CD4-positive, alpha-beta T cell treated with Interleukin-1 beta for 1 hour (primary cell): ENCODE measurements around the gene PISD.
"Not testable (repeated sequence)": the region's sequence is repeated elsewhere in the genome, so short reads cannot be mapped to it uniquely, and the experiment has no call there.

Experiments
- DNase-seq, 2 donors: peaks; one replicate each; pipeline ENCODE4 v3.0.0-alpha.2; 2020 to 2022

Gene PISD

DNA sequence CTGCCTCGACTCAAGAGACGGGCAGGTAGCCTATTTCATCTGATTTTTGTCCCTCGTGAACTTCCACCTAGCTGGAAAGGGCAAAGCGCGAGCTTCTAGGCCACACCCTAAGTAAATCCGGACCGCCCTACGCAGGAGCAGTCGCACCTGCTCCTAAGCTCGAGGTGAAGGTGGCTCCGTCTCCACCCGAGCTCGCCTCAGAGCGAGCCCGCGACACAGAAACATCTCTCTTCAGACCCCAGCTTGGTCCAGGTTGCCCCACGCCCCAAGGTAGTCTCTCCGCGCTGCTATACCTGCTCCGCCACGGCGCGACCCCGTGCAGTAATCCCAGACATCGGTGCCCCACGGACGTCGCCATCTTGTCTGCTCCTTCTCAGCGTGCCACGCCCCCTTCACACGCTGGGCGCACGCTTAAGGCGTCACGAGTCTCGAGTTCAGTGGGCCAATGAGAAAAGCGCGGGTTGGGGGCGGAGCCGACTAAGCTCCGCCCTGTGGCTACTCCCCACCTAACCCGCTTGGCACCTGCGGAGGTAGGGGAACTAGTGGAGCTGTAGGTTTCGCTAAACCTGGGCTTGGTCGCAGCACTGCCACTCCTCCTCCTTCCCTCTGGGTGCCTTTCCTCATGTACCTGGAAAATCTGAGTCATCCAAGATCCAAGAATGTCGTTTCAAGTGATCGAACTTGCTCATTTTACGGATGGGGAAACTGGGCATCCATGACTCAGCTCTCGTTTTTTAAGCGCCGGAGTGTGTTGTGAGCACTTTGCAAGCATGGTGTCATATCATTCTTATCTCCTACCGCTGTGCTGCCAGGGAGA lies at the start of gene PISD:
Gene PISD, minus strand, starts transcription at position 365 of the 817 bp plus-strand sequence. Its CDS starts 7 bp downstream, at position 358.
- peak; percentile 96 to 97 for DNase-seq

DNA sequence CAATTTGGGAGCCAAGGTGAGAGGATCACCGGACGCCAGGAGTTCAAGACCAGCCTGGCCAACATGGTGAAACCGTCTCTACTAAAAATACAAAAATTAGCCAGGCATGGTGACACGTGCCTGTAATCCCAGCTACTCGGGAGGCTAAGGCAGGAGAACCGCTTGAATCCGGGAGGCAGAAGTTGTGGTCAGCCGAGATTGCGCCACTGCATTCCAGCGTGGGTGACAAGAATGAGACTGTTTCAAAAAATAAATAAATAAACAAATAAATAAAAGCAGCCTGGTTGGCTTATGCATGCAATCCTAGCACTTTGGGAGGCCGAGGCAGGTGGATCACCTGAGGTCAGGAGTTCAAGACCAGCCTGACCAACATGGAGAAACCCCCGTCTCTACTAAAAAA lies 49.2 kb upstream of the PISD start:
- not testable (repeated sequence) for DNase-seq

DNA sequence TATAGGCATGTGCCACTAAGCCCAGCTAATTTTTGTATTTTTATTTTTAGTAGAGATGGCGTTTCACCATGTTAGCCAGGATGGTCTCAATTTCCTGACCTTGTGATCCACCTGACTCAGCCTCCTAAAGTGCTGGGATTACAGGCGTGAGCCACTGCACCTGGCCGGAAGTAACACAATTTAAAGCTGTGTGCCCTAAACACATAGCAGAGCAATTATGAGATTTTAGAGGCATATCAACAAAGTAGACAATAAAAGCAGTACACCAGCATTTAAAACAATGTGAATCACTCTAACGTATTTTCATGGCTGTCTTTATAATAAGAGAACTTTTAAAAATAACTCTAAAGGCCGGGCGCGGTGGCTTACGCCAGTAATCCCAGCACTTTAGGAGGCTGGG lies 45.5 kb upstream of the PISD start:
- DNase-seq: no peak

DNA sequence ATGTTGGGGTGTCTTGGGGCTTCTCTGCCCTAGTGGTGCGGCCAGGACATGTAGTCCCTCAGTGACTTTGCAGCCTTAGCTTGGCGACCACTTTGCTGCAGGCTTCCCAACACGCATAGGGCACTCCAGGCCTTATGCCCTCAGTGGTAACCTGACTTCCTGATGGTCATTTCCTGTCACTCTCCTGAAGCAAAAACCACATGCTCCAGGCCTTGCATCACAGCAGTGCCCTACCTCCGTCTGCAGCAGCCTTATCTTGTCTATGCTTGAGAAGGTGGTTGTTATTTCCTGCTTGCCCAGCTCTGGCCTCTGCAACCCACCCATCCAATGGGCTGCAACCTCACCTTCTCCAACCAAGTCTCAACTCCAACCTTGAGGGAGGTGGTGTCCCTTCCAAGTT lies 33.4 kb upstream of the PISD start:
- DNase-seq: no peak

DNA sequence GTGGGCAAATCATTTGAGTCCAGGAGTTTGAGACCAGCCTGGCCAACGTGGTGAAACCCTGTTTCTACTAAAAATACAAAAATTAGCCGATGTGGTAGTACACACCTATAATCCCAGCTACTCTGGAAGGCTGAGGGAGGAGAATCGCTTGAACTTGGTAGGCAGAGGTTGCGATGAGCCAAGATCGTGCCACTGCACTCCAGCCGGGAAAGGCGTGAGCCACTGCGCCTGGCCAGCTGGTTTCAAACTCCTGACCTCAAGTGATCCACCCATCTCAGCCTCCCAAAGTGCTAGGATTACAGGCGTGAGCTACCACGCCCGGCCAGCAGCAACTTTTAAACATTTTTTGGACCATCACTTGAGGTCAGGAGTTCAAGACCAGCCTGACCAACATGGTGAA lies 32.0 kb upstream of the PISD start:
- DNase-seq: not testable (repeated sequence)

DNA sequence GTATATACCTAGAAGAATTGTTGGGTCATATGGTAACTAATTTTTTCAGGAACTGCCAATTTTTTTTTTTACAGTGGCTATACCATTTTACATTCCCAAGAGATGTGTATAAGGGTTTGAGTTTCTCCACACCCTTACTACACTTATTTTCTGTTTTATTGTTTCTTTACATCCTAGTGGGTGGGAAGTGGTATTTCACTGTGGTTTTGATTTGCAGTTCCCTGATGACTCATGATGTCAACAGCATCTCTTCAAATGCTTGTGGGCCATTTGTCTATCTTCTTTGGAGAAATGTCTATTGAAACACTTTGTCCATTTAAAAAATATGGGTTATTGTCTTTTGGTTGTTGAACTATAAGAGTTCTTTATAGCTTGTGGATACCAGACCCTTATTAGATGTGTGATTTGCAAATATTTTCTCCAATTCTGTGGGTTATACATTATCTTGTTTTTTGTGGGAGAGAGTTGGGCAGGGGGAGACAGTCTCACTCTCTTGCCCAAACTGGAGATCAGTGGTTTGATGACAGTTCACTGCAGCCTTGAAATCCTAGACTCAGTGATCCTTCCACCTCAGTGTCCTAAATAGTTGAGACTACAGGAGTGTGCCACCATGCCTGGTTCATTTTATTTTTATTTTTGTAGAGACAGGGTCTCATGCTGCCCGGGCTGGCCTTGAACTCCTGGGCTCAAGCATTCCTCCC lies 30.3 kb upstream of the PISD start:
- DNase-seq: peak in 1 of 2 donors; percentile 19

DNA sequence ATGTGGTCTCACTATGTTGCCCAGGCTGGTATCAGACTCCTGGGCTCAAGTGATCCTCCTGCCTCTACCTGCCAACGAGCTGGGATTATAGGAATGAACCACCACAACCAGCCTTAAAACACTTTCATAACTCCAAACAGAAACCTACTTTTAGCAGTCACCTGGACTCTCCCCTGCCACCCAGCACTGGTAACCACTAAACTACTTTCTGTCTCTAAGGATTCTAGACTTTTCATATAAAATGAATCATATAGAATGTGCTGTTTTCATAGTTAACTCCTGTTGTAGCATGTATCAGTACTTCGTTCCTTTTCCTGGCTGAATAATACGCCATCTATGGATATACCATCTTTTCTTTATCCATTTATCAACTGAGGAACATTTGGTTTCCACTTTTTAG lies 29.4 kb upstream of the PISD start:
- DNase-seq: no peak

DNA sequence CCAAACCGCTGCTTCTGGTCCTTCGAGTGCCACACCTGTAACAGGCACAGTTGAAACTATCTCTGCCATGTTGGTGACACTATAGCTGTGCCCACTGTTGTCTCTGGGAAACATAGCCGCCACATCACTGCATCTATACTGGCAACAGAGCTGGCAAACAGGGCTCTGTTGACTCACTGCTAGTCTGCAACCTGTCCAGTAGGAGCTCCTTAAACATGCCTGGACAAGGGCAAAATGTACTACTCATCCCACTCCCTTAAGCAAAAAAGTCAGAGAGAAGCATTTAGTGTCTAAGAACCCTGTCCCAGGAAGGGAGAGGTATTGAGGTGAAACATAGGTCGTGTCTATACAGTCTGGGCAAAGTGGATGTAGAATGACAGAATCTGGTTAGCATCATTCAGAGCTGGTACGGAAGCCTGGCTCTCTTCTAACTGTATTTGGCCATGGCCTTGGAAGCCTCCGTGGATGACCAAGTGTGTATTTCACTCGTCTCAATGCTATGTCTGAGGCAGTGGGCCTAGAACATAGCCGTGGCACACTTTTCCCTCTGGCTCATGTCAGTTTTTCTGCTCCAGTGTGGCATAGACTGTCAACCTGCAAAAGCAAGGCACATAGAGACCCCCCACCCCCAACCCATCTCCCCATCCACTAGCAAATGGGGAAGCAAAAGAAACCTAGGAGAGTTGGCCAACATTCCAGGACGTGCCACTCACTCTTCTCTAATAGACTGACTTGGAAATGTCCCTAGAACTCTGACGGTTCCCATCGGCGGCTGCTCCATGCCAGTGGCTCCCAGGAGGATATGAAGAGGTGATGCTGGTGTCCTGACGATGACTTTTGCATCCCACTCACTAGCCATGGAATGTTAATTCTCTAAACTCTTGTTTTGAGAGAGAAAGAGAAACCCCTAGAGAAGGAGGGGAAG lies 21.4 kb upstream of the PISD start:
- no peak for DNase-seq

DNA sequence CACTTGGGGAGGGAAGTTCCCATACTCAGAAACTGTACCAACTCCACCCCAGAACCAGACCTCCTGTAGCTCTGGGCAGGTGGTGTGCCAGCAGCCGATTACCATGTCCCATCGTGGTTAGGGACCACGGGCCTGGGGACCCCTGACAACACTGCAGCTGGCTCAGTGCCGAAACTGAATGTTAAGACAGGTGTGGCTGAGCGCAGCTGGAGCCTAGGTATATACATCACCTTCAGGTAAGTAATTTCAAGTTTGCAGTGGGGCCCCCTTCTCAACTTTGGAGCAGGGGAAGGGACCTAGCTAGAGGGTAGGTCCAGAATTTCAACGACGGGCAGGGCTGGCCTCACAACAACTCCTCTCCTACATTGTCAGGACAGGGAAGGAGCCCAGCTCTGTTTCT lies 20.7 kb upstream of the PISD start:
- no peak for DNase-seq

DNA sequence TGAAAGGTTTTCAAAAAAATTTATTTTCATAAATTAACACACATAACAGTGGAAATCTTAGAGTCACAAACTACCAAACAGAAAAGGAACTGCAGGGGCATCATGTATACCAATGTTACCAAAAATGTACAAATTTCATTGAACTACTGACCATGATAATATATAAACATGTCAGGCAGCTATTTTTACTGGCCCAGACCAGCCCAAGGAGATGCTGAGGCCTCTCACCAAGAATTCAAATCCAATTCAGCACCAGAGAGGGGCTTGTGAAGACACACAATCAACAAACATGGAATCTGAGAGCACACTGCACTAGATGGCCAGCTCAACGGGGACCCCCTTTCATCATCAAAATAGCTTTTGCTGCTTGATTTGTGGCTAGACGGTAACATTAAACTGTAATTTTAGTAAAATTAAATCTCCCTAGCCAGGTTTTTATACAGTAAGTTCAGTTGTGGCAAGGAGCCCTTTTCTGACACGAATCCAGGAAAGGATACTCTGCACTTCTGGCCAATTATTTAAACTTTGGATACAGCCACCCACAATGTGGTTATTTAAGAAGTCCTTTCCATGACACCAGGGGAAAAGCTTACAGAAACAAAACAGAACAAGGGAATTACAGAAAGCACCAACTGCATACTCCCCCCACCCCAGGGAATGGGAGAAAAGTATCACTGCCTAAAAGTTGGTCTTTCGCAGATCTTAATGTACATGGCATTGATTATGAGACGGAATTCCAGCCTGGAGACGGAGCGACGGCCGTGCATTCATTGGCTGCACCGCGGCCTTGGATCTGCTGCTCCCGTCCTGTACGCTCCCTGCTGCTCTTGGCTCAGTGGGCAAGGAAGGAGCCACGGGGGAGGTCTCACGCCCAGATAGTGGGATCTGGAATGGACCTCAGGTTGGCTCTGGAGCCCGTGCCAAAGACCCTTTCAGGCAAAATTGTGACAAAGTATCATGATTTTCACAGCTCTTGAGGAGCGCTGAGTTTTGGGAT lies 19.6 kb upstream of the PISD start:
- DNase-seq: no peak

DNA sequence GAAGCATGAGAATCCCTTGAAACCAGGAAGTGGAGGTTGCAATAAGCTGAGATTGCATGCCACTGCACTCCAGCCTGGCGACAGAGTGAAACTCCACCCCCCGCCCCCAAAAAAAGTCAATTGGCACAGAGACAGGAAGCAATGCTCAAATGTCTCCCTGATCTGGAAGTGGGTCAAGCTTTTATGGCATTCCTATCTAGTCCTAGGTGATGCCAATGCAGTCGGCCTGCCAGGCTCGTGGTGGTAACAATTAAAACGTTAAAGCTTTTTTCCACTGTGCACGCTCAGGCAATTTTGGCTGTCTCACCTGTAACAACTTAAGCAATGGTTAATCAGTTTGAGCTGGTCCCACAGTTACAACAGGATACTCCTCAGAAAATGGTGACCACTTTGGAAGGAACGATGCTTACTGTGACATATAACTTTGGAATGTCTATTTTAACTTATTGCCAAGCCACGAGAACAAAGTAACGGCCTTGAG lies 18.9 kb upstream of the PISD start:
- DNase-seq: no peak

DNA sequence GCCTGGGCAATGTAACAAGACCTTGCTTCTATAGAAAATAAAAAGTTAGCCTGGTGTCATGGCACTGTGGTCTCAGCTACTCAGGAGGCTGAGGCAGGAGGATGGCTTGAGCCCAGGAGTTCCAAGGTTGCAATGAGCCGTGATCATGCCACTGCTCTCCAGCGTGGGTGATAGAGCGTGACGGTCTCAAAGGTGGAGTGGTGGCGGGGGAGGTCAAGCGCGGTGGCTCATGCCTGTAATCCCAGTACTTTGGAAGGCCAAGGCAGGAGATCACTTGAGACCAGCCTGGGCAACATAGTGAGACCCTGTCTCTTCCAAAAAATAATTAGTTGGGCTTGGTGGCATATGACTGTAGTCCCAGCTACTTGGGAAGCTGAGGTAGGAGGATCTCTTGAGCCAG lies 16.7 kb upstream of the PISD start:
- no peak for DNase-seq

DNA sequence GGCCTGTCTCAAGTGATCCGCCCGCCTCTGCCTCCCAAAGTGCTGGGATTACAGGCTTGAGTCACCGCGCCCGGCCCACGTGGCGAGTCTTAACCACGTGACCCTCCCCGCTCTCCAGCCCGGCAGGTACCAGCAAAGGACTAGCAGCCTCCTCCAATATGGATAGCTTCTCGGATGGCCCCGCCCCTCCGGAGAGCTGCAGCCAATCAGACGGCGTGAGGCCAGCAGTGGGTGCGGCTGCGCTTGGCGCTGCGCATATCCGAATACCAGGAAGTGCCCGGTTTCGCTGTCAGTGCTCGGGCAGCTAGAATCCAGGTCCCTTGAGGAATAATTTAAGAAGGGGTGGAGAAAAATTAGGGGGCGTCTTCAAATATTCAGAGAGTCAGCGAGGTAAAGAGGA lies 14.7 kb upstream of the PISD start:
- DNase-seq: peak; percentile 96

DNA sequence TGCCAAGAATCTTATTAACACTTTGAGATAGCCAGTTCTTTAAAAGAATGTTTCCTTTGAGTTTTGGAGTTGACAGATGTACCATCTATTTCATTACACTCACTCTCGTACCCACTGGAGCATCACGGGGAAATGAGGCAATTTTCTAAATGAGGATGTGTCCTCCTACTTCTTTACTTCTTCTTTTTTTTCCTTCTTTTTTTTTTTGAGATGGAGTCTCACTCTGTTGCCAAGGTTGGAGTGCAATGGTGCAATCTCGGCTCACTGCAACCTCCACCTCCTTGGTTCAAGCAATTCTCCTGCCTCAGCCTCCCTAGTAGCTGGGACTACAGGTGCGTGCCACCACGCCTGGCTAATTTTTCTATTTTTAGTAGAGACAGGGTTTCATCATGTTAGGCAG lies 12.2 kb upstream of the PISD start:
- DNase-seq: peak in 1 of 2 donors; percentile 17

DNA sequence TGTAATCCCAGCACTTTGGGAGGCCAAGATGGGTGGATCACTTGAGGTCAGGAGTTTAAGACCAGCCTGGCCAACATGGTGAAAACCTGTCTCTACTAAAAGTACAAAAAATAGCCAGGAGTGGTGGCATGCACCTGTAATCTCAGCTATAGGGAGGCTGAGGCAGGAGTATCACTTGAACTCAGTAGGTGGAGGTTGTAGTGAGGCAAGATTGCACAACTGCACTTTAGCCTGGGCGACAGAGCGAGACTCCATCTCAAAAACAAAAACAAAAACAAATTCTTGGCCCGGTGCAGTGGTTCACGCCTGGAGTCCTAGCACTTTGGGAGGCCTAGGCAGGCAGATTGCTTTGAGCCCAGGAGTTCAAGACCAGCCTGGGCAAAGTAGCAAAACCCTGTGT lies 6.8 kb upstream of the PISD start:
- not testable (repeated sequence) for DNase-seq

DNA sequence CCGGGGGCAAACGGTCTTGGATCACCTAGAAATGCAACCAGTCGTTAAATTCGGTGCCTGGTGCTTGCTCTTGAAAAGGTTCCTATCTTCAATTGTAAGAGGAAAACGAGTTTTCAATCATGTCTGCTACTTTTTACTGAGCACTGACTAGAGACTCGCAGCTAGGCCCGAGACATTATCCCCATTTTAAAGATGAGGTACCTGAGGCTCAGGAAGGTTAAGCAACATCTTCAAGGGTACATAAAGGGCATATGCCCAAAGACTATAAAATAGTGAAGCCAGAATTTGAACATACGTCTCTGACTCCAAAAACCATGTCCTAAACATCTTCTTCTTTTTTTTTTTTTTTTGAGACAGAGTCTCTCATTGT lies 638 bp upstream of the PISD start:
- no peak for DNase-seq

DNA sequence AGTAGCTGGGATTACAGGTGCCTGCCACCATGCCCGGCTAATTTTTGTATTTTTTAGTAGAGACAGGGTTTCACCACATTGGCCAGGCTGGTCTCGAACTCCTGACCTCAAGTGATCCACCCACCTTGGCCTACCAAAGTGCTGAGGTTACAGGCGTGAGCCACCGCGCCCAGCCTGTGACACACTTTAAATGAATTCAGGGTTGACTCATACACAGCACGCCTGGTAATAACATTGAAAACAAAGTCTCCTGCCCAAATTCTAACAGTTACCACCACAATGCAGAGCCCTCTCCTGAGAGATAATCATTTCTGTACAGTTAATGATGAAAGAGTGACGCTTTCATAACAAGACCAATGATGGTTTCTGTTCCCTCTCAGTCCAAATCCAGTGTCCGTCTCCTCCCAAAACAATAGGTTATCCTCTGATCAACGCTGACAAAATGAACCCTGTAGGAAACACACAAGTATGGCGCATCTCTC lies 1.1 kb downstream of the PISD start:
- peak; percentile 9 to 25 for DNase-seq

DNA sequence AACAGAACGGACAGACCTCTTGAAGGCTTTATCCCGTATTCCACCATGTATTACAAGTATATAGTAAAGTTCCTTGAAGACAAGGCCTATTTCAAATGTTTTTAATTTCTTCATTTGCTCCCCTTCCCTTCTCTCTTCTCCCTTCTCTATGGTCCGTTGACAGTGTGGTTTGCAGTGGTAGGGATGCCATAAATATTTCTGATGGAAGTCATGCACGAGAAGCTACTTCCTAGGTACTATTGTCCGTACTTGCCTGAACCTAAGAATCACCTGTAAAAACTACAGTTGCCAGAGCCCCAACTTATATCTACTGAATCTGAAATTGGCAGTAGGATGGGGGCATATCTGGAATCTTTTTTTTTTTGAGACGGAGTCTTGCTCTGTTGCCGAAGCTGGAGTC lies 2.8 kb downstream of the PISD start:
- no peak for DNase-seq

DNA sequence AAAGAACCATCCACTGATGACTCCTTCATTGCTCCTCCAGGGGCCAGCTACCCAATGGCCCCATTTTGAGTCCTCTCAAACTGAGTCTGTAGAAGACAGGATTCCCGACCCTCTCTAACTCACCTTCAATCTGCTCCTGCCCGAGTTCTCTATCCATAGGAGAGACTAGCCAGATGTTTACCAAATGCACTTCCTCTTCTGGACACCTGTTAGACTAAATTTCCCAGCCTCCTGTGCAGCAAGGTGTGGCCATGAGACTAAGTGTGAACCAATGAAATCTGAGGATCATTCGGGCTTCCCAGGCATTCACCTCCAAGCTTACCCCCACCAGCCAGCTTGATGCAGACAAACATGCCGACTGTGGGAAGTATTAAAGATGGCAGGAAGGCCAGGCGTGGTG lies 7.6 kb downstream of the PISD start:
- DNase-seq: no peak

DNA sequence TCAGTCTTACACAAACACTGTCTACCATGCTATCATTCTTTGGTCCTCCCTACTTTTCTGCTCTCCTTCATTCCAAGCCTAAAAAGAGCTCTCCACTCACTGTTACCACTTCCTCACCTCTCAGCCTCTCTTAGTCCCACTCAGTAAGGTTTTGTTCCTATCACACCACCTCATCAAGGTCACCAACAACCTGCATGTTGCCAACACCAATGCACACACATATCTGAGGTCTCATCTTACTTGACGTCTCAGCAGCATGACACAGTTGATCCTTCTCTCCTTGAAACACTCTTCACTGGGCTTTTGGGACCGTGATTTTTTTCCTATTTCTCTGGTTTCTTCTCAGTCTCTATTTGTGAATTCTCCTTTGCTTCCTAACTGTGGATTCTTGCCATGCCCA lies 8.1 kb downstream of the PISD start:
- no peak for DNase-seq

DNA sequence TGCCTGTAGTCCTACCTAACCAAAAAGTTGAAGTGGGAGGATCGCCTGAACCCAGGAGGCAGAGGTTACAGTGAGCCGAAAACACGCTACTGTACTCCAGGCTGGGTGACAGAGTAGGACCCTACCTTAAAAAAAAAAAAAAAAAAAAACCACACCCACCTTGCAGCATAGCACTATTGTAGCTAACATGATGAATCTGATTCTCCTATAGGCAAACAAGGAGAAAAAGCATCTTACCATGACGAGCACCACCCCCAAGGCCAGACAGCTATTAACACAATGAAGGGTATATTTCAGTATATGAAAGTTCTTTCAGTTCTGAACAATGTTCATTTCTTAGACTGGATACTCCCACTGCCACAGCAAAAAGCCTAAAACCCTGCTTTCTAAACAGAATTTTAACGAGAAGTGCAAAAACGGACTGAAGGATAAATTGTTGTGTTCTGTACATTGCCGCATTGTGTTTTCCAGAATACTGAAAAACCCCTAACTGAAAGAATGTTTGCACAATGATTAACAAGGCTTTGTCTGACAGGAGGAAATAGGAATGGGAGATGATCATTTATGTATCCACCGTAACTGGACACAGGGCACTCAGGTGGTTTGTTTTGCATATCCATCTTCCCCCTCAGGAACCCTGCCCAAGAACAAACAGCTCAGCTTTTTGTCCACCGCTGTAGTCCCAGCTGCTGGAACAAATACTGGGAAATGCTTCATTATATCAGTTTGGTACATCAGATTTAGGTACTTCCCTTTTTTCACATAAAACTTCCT lies 8.9 kb downstream of the PISD start:
- DNase-seq: no peak
